Natural killer cell (primary cell): ENCODE measurements around the gene LMX1A. TPM values are rescaled to one million over a fixed set of nuclear protein-coding genes. Genes with fewer than 3 reads are reported as not detected.

Experiments
- ATAC-seq, 3 donors: fragments of 150-1000 bp in 2 of 3; fragments of 200-7000 bp in 1 of 3; cut with Tn5 transposase; 1 replicate in 1 of 3; 2 replicates in 2 of 3; pipeline ENCODE4 v1.10.0; 2021; ENCODE audit warnings: mild to moderate bottlenecking in 2 of 3, moderate library complexity in 2 of 3
- DNase-seq, 2 donors: peaks; one replicate each; pipeline versions ENCODE4 v3.0.0 to v3.0.0-alpha.2; 2013 to 2021; ENCODE audit warnings: mixed read lengths in 1 of 2
- H3K27ac ChIP-seq: one replicate; pipeline ENCODE4 v1.5.1; 2013; ENCODE audit warnings: mild to moderate bottlenecking, low read length
- H3K27me3 ChIP-seq: one replicate; pipeline ENCODE4 v1.6.1; 2013; ENCODE audit warnings: low read length; ENCODE audit not compliant: control insufficient read depth, insufficient read depth
- H3K36me3 ChIP-seq: one replicate; pipeline ENCODE4 v1.6.1; 2013; ENCODE audit warnings: low read length; ENCODE audit not compliant: control insufficient read depth, insufficient read depth
- H3K4me1 ChIP-seq: one replicate; pipeline ENCODE4 v1.6.1; 2013; ENCODE audit warnings: low read length; ENCODE audit not compliant: control insufficient read depth, insufficient read depth
- H3K4me3 ChIP-seq: one replicate; pipeline ENCODE4 v1.5.1; 2013; ENCODE audit warnings: low read length
- H3K9me3 ChIP-seq: one replicate; pipeline ENCODE4 v1.6.1; 2013; ENCODE audit warnings: low read length; ENCODE audit not compliant: control insufficient read depth, insufficient read depth
- H3K27ac Mint-ChIP-seq, 2 donors: one replicate each; pipeline ENCODE4 v1.8.0; 2022; ENCODE audit warnings: mild to moderate bottlenecking in 2 of 2, mixed read lengths in 2 of 2, moderate library complexity in 1 of 2
- H3K27me3 Mint-ChIP-seq, 2 donors: one replicate each; pipeline ENCODE4 v1.8.0; 2022; ENCODE audit warnings: low read depth in 2 of 2, mixed read lengths in 2 of 2
- H3K36me3 Mint-ChIP-seq: one replicate; pipeline ENCODE4 v1.8.0; 2022; ENCODE audit warnings: mixed read lengths
- H3K4me1 Mint-ChIP-seq, 2 donors: one replicate each; pipeline ENCODE4 v1.8.0; 2022; ENCODE audit warnings: mixed read lengths in 2 of 2
- H3K4me3 Mint-ChIP-seq: one replicate; pipeline ENCODE4 v1.8.0; 2022; ENCODE audit warnings: mild to moderate bottlenecking, moderate library complexity, mixed read lengths
- H3K9me3 Mint-ChIP-seq, 2 donors: one replicate each; pipeline ENCODE4 v1.8.0; 2022; ENCODE audit warnings: mixed read lengths in 2 of 2
- CTCF ChIP-seq: fragments of 200-600 bp; IDR thresholded peaks from one replicate; pipeline ENCODE4 v1.8.0; 2022; ENCODE audit warnings: antibody characterized with exemption
- WGBS: methylation state at CpG from one replicate; pipeline ENCODE4 v1.1.7; 2013; ENCODE audit warnings: missing lambda C conversion rate; ENCODE audit not compliant: insufficient coverage; 5-methylcytosine and 5-hydroxymethylcytosine counted together
- intact Hi-C: fragments of 100-400 bp; cut with micrococcal nuclease; formaldehyde crosslinking; loops from one replicate; pipeline ENCODE4 v1.14.2; 2022
- total RNA-seq, 4 donors: library from RNA; stranded (reverse); fragments of 120-200 nt in 1 of 4; gene quantifications; one replicate each; pipeline versions ENCODE4 v1.2.3 to v1.2.4, GENCODE V29; 2013 to 2022

Gene LMX1A
- total RNA-seq, 3 donors from 2014 or later (not counting 1 experiment from before 2014, with no cell fraction given): not detected

- Mint-ChIP-seq H3K27ac (no peak overlapping the region), H3K27me3 (peaks cover 60 to 87% of the 10 kb centered on the region in 2 donors), H3K4me3 (no peak overlapping the region), H3K4me1 (peaks cover 0 to 6% of the 10 kb centered on the region in 2 donors), H3K9me3 (no peaks in the 10 kb centered on the region), H3K36me3 (no peaks in the 10 kb centered on the region)
- intact Hi-C loops: no loop called here
- DNase-seq (no peak), ATAC-seq (no peak)
- Histone ChIP-seq H3K4me1 (no peaks in the 10 kb centered on the region), H3K4me3 (no peak overlapping the region), H3K27ac (no peak overlapping the region), H3K27me3 (peaks cover 33% of the 10 kb centered on the region), H3K9me3 (no peaks in the 10 kb centered on the region), H3K36me3 (no peaks in the 10 kb centered on the region)
- TF ChIP-seq CTCF: no peak
- 8% methylated on average over 43 of the region's 52 CpGs for WGBS
Observed at GRCh38 chr1:165353731-165354671, 2.5 kb downstream of the LMX1A start.

DNA sequence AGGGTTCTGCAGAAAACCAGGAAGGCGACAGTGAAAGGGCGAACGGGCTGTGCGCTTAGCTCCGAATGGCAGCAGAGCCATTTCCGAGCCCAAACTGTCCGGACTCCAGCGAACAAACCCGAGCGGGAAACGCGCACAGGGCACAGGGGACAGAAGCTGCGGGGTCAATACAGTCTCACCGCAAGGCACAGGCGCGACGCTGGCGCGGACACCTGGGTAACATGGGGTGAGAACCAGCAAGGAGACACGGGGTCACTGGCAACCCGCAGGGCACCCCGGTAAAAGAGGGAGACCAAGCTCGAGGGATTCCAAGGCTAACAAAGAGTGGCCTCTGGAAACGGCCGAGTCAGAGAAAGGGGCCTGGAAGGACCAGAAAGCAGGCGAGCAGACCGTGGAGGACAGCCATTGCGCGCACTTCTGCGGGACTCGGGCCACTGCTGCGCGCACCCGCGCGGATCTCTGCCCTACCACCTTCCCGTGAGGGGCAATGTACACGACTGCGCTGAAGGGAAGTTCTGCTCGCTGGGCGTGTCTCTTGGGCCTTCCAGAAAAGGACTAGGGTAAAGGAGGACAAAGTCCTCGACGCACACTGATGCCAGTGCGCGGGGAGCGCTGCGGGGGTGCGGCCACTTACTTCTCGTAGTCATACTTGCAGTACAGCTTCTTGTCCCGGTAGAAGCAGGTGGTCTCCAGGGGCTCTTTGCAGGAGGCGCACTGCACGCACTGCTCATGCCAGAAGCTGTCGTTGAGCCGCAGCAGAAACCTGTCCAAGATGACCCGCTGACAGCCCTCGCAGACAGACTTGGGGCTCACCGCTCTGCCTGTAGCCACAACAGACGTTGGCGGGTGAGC lies 3.8 kb downstream of the LMX1A start:
- intact Hi-C loops: no loop called here
- DNase-seq (no peak), ATAC-seq (no peak)
- Mint-ChIP-seq H3K9me3 (no peaks in the 10 kb centered on the region), H3K27me3 (peaks cover 58 to 87% of the 10 kb centered on the region in 2 donors), H3K4me3 (no peak overlapping the region), H3K36me3 (no peaks in the 10 kb centered on the region), H3K27ac (no peak overlapping the region), H3K4me1 (peaks cover 0 to 6% of the 10 kb centered on the region in 2 donors)
- no peaks in the 10 kb centered on the region for H3K4me1 ChIP-seq
- no peaks in the 10 kb centered on the region for H3K36me3 ChIP-seq
- TF ChIP-seq CTCF: no peak
- WGBS: 6% methylated on average over 59 of the region's 59 CpGs
- peaks cover 31% of the 10 kb centered on the region for H3K27me3 ChIP-seq
- no peak overlapping the region for H3K4me3 ChIP-seq
- H3K27ac ChIP-seq: no peak overlapping the region
- no peaks in the 10 kb centered on the region for H3K9me3 ChIP-seq

DNA sequence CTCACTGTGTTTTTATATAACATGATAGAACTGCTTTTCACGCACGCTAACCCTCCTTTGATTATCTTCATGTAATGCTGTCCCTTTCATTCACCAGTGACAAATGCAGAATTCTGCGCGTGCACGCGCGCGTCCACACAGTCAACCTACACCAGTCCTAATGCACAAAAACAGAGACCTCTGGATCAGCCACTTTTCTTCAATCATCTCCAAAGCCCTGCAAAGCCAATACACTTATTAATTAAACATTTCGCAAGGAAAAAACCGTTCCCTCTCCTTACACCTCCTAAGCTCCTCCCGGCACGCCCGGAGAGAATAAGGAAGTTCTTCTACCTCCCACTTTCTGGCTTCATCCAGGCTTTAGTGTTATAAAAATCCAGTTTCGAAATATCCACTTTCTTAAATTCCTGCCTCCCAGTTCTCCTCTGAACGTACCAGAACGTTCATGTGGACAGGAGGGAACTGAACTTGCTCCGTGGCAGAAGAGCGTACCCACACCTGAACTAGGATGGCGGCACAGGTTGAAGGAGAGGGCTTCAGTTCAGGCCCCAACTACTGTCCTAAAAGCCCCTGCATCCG lies 4.6 kb downstream of the LMX1A start:
- intact Hi-C loops: no loop called here
- Histone ChIP-seq H3K4me3 (no peak overlapping the region), H3K27me3 (peaks cover 31% of the 10 kb centered on the region), H3K4me1 (no peaks in the 10 kb centered on the region), H3K36me3 (no peaks in the 10 kb centered on the region), H3K9me3 (no peaks in the 10 kb centered on the region), H3K27ac (no peak overlapping the region)
- Mint-ChIP-seq H3K27ac (no peak overlapping the region), H3K36me3 (no peaks in the 10 kb centered on the region), H3K4me3 (no peak overlapping the region), H3K9me3 (no peaks in the 10 kb centered on the region), H3K4me1 (peaks cover 0 to 6% of the 10 kb centered on the region in 2 donors), H3K27me3 (peaks cover 56 to 87% of the 10 kb centered on the region in 2 donors)
- WGBS: 8% methylated on average over 20 of the region's 20 CpGs
- TF ChIP-seq CTCF: no peak
- DNase-seq (no peak), ATAC-seq (no peak)
